DMS53 (cell line): ENCODE measurements around the gene BAIAP2L1.
"Not testable (repeated sequence)": the region's sequence is repeated elsewhere in the genome, so short reads cannot be mapped to it uniquely, and the experiment has no call there.

ENCODE experiments used
- DNase-seq: peaks from one replicate; lab custom pipeline; 2025; lab: John Stamatoyannopoulos, UW

The BAIAP2L1 gene

GRCh38 chr7:98400542-98401340, at the start of gene BAIAP2L1:
Gene BAIAP2L1, minus strand, starts transcription at chr7:98401090. Its CDS starts 238 bp downstream, at chr7:98400852.
- peak; percentile 96 for DNase-seq

GRCh38 chr7:98448766-98449165, 47.9 kb upstream of the BAIAP2L1 start:
- DNase-seq: no peak

- not testable (repeated sequence) for DNase-seq
Observed at GRCh38 chr7:98440992-98441391, 40.1 kb upstream of the BAIAP2L1 start.

- DNase-seq: no peak
Observed at GRCh38 chr7:98439484-98439883, 38.6 kb upstream of the BAIAP2L1 start.

GRCh38 chr7:98434087-98434486, 33.2 kb upstream of the BAIAP2L1 start:
- peak; percentile 19 for DNase-seq

GRCh38 chr7:98429799-98430198, 28.9 kb upstream of the BAIAP2L1 start:
- DNase-seq: no peak

- peak; percentile 48 for DNase-seq
Observed at GRCh38 chr7:98423043-98423442, 22.2 kb upstream of the BAIAP2L1 start.

DNA sequence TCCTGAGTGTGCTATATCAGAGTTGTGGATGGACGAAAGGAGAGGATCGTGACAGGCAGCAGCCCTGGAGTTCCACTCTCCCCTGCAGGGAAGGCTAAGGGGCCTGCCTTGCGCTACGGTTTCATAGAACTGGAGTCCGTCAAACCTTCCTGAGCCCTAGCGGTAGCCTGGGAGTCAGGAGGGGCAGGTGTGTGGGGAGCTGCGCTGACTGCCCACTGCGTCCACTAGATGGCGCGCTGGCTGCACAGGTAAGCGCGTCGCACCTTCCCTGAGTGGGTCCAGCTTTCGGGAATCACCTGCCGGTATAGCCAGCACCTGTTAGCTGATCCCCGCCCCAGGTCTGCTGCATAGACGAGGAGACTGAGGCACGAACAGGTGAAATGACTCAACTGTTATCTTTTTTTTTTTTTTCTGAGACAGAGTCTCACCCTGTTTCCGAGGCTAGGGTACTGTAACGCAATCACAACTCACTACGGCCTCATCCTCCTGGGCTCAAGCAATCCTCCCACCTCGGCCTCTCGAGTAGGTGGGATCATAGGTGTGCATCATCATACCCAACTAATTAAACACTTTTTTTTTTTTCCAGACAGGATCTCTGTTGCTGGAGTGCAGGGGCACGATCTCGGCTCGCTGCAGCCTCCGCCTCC, 20.2 kb upstream of the BAIAP2L1 start:
- DNase-seq: peak; percentile 97

GRCh38 chr7:98419988-98420387, 19.1 kb upstream of the BAIAP2L1 start:
- not testable (repeated sequence) for DNase-seq

DNA sequence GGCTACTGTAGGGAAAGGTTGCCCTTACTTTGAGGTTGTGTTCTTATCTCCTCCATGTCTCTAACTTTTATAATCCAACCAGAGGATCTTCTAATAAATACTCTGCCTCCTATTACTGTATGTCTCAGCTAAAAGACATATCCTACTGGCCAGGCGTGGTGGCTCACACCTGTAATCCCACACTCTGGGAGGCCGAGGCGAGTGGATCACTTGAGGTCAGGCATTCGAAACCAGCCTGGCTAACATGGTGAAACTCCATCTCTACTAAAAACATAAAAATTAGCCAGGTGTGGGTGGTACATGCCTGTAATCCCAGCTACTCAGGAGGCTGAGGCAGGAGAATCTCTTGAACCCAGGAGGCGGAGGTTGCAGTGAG, 18.4 kb upstream of the BAIAP2L1 start:
- DNase-seq: not testable (repeated sequence)

DNA sequence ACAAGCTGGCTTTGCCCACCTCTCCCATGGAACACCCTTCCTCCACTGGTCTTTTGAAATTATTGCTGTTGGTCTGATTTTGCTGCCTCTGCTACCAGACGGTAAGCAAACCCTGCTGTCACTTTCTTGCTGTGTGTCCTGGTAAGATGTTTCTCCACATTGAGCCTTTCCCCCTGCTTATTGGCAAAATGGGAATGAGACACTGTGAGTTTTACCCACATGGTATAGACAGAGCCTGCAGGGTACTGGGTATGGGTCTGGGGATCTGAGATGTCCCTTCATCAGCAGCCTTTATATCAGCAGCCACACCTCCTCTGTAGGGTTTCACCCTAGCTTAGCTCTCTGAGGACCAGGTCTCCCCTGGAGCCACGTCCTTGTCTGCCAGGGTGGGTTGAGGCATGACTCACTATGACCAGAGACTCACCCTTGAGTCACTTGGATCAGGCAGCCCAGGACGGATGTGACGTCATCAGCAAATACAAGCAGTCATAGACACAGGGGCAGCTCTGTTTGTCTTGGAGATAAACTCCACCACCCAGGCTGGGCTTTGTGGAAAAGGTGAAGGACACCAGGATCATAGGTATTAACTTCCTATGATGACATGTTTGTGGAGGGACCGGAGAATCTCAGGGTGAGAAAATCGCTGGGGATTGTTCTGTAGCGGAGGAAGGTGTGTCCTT, 17.9 kb upstream of the BAIAP2L1 start:
- DNase-seq: peak; percentile 95

- no peak for DNase-seq
Observed at GRCh38 chr7:98418271-98418635, 17.4 kb upstream of the BAIAP2L1 start.

DNA sequence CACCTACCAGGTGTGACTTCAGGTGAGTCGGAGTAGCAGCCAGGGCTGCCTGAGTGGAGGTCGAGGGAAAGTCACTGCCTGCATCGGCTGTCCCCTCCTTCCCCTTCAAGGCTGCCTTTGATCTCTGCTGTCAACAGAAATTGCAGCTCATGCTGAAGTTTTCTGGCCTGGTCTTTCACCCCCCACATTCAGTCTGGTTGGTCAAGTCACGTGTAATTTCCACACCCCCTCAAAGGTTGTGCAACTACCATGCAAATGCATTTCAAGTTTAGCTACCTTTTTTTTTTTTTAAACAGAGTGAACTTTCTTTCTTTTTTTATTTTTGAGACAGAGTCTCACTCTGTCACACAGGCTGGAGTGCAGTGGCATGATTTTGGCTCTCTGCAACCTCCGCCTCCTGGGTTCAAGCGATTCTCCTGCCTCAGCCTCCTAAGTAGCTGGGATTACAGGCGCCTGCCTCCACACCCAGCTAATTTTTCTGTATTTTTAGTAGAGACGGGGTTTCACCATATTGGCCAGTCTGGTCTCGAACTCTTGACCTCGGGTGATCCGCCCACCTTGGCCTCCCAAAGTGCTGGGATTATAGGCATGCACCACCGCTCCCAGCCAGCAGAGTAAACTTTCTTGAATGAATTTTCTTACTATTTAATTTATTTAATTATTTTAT, 16.8 kb upstream of the BAIAP2L1 start:
- not testable (repeated sequence) for DNase-seq

DNA sequence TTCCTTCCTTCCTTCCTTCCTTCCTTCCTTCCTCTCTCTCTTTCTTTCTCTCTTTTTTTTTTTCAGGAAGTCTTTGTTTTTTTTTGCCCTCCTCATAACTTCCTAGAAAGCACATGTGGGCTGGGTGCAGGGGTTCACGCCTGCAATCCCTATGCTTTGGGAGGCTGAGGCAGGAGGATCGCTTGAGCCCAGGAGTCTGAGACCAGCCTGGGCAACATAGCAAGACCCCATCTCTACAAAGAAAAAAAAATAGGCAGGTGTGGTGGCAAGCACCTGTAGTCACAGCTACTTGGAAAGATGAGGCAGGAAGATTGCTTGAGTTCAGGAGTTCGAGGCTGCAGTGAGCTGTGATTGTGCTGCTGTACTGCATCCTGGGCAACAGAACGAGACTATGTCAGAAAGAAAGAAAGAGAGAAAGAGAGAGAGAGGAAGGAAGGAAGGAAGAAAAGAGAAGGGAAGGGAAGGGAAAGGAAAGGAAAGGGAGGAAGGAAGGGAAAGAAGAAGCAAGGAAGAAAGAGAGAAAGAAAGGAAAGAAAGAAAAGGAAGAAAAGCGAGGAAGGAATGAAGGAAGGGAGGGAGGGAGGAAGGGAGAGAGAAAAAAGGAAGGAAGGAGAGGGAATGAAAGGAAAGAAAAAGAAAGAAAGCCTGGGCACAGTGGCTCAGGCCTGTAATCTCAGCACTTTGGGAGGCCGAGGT, 13.5 kb upstream of the BAIAP2L1 start:
- no peak for DNase-seq

DNA sequence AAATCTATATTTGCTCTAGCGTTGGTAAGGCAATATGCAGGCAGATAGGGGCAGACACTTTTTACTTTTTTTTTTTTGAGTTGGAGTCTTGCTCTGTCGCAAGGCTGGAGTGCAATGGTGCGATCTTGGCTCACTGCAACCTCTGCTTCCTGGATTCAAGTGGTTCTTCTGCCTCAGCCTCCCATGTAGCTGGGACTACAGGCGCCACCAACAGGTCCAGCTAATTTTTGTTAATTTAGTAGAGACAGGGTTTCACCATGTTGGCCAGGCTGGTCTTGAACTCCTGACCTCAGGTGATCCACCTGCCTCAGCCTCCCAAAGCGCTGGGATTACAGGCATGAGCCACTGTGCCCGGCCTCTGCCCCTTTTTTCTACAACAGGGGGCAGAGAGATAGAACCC, 12.8 kb upstream of the BAIAP2L1 start:
- DNase-seq: not testable (repeated sequence)

- DNase-seq: peak; percentile 14
Observed at GRCh38 chr7:98409843-98410242, 9.0 kb upstream of the BAIAP2L1 start.

DNA sequence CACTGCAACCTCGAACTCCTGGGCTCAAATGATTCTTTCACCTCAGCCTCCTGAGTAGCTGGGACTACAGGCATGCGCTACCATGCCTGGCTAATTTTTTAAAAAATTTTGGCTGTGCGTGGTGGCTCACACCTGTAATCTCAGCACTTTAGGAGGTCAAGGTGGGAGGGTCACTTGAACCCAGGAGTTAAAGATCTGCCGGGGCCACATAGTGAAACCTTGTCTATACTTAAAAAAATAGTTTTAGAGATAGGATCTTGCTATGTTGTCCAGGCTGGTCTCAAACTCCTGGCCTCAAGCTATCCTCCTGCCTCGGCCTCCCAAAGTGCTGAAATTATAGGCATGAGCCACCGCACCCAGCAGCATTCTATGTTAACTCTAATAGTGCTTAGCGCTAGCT, 7.3 kb upstream of the BAIAP2L1 start:
- not testable (repeated sequence) for DNase-seq

GRCh38 chr7:98406827-98407226, 5.9 kb upstream of the BAIAP2L1 start:
- no peak for DNase-seq

DNA sequence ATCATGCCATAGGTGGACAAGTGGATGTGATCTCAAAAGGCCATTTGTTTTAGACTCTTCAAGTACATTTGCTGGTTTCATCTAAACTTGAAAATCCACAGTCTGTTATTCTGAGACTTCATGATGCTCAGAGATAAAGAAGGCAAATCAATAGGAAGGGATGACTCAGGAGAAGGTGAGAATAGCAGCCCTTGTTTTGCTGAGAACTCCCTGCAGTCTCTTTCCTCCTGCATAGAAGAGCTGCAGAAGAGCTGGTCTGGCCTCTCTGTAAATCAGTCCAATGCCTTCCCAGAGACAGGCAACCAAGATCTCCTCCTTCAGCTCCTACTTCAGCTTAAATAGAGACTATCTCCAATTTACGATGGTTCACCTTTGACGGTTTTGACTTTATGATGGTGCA, 4.0 kb upstream of the BAIAP2L1 start:
- DNase-seq: peak; percentile 16

DNA sequence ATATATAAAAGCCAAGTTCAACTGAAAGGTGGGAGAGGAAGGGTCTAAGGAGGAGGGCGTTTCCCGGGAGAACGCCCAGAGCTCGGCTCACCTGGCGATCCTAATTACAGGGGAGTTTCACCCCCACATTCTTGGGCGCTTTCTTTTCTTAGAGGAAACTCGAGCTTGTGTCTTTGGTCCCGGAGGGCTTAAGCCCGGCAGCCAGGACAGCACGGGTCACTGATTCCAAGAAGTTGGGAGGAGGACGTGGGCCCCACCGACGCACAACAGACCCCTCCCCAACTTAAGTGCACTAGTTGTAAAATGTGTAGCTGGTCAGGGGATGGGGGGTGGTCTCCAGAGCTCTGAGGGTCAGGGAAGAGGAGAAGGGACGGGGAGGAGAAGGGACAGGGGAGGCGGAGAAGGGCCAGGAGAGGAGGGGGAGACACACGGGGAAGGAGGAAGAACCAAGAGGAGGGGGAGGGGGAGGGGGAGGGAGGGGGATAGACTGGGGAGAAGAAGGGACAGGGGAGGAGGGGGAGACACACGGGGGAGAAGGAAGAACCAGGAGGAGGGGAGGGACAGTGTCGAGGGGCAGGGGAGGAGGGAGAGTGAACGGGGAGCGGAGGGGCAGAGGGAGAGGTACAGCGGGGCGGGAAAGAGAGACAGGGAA, 874 bp downstream of the BAIAP2L1 start:
- DNase-seq: peak; percentile 40

GRCh38 chr7:98399462-98399861, 1.4 kb downstream of the BAIAP2L1 start:
- peak; percentile 35 for DNase-seq
